Uterus (tissue), 4 donors: ENCODE results near the gene ZNF549. TPM values are rescaled to one million over a fixed set of nuclear protein-coding genes. Genes with fewer than 3 reads are reported as not detected.
"Not testable (repeated sequence)": the region's sequence is repeated elsewhere in the genome, so short reads cannot be mapped to it uniquely, and the experiment has no call there.

Source experiments
- DNase-seq, 2 donors: peaks; one replicate each; pipeline ENCODE4 v3.0.0-alpha.2; 2019 to 2020
- H3K27ac ChIP-seq, 2 donors: fragments of 200-600 bp; sonication (generic); 1 replicate in 1 of 2; 2 replicates in 1 of 2; pipeline ENCODE4 v1.5.1; 2016 to 2018
- H3K27me3 ChIP-seq, 2 donors: fragments of 200-600 bp; sonication (generic); one replicate each; pipeline ENCODE4 v1.5.1; 2018 to 2019; ENCODE audit warnings: control low read depth in 1 of 2
- H3K36me3 ChIP-seq, 2 donors: fragments of 200-600 bp; sonication (generic); one replicate each; pipeline ENCODE4 v1.5.1; 2019; ENCODE audit warnings: control low read depth in 1 of 2
- H3K4me1 ChIP-seq, 2 donors: fragments of 200-600 bp; sonication (generic); one replicate each; pipeline ENCODE4 v1.5.1; 2018 to 2019; ENCODE audit warnings: control low read depth in 1 of 2
- H3K4me3 ChIP-seq, 2 donors: fragments of 200-600 bp; sonication (generic); 1 replicate in 1 of 2; 2 replicates in 1 of 2; pipeline ENCODE4 v1.5.1; 2018 to 2019; ENCODE audit warnings: mild to moderate bottlenecking in 1 of 2
- H3K9me3 ChIP-seq, 2 donors: fragments of 200-600 bp; sonication (generic); one replicate each; pipeline ENCODE4 v1.5.1; 2019; ENCODE audit warnings: control low read depth in 1 of 2
- CTCF ChIP-seq, 4 experiments: fragments of 200-600 bp in 2 of 4; fragments of 450-650 bp in 2 of 4; sonication (generic) in 2 of 4; IDR thresholded peaks; one replicate each; pipeline ENCODE4 v1.5.1; 2016 to 2019; ENCODE audit warnings: antibody characterized with exemption in 4 of 4, mild to moderate bottlenecking in 2 of 4, moderate library complexity in 1 of 4
- POLR2A ChIP-seq, 2 donors: fragments of 450-650 bp; IDR thresholded peaks; one replicate each; pipeline ENCODE4 v1.6.1; 2016; ENCODE audit warnings: antibody characterized with exemption in 2 of 2, mild to moderate bottlenecking in 1 of 2, moderate library complexity in 1 of 2
- intact Hi-C: fragments of 100-400 bp; cut with DNase I; formaldehyde crosslinking; loops from one replicate; pipeline ENCODE4 v1.15.1; 2023; ENCODE audit warnings: low total_unique reads
- total RNA-seq, 4 donors: library from RNA; depleted of rRNA in 3 of 4; stranded (reverse); fragments of >200 nt in 3 of 4; gene quantifications; one replicate each; pipeline versions ENCODE4 v1.1.0 to v1.2.4, GENCODE V29; 2014 to 2023
- donor health status: DM: yes; HTN: yes; CAD: no.

Gene ZNF549
- total RNA-seq, 4 donors from 2014 or later: 8.2 to 38.9 (median 14.2) TPM

- H3K4me3 ChIP-seq: no peak overlapping the region
- H3K36me3 ChIP-seq: no peaks in the 10 kb centered on the region
- H3K27me3 ChIP-seq: no peaks in the 10 kb centered on the region
- H3K9me3 ChIP-seq: peaks cover 0 to 49% of the 10 kb centered on the region in 2 donors
- H3K27ac ChIP-seq: no peak overlapping the region
- TF ChIP-seq CTCF (IDR thresholded peaks at IDR 0.05) (no peak), POLR2A (IDR thresholded peaks at IDR 0.05) (no peak)
- DNase-seq: no peak
- H3K4me1 ChIP-seq: no peaks in the 10 kb centered on the region
- intact Hi-C loops: no loop called here
Observed at GRCh38 chr19:57511484-57511883, 15.7 kb upstream of the ZNF549 start.

- no peak for DNase-seq
- intact Hi-C loops: no loop called here
- Histone ChIP-seq H3K27ac (no peak overlapping the region), H3K36me3 (no peaks in the 10 kb centered on the region), H3K4me1 (no peaks in the 10 kb centered on the region), H3K4me3 (no peak overlapping the region), H3K27me3 (no peaks in the 10 kb centered on the region), H3K9me3 (peaks cover 0 to 42% of the 10 kb centered on the region in 2 donors)
- no peak for TF ChIP-seq CTCF (IDR thresholded peaks at IDR 0.05)
Observed at GRCh38 chr19:57512845-57513244, 14.3 kb upstream of the ZNF549 start.

- Histone ChIP-seq H3K36me3 (no peaks in the 10 kb centered on the region), H3K4me1 (no peaks in the 10 kb centered on the region), H3K27me3 (no peaks in the 10 kb centered on the region), H3K27ac (no peak overlapping the region), H3K4me3 (no peak overlapping the region), H3K9me3 (peaks cover 0 to 27% of the 10 kb centered on the region in 2 donors)
- TF ChIP-seq POLR2A (IDR thresholded peaks at IDR 0.05) (no peak), CTCF (IDR thresholded peaks at IDR 0.05) (no peak)
- no peak for DNase-seq
- intact Hi-C loops: no loop called here
Observed at GRCh38 chr19:57515255-57515654, 11.9 kb upstream of the ZNF549 start.

GRCh38 chr19:57518021-57518420, 9.1 kb upstream of the ZNF549 start:
- not testable (repeated sequence) for DNase-seq, H3K36me3 ChIP-seq, H3K9me3 ChIP-seq

GRCh38 chr19:57537953-57538547, 10.9 kb downstream of the ZNF549 start:
- H3K4me1 ChIP-seq: no peaks in the 10 kb centered on the region
- intact Hi-C loops: no loop called here
- H3K27ac ChIP-seq: no peak overlapping the region
- H3K9me3 ChIP-seq: peaks cover 3 to 98% of the 10 kb centered on the region in 2 donors
- no peak for DNase-seq
- H3K27me3 ChIP-seq: no peaks in the 10 kb centered on the region
- H3K4me3 ChIP-seq: no peak overlapping the region
- H3K36me3 ChIP-seq: no peaks in the 10 kb centered on the region
- TF ChIP-seq CTCF (IDR thresholded peaks at IDR 0.05): no peak
- no peak for TF ChIP-seq POLR2A (IDR thresholded peaks at IDR 0.05)

More at GRCh38 chr19:57518021-57518420, 9.1 kb upstream of the ZNF549 start:
- H3K27me3 ChIP-seq, H3K4me1 ChIP-seq, H3K4me3 ChIP-seq, H3K27ac ChIP-seq, intact Hi-C loops: not testable (repeated sequence)

- Histone ChIP-seq H3K9me3 (peaks cover 3 to 97% of the 10 kb centered on the region in 2 donors), H3K27ac (no peak overlapping the region), H3K27me3 (no peaks in the 10 kb centered on the region), H3K4me1 (no peaks in the 10 kb centered on the region), H3K4me3 (no peak overlapping the region), H3K36me3 (no peaks in the 10 kb centered on the region)
- TF ChIP-seq CTCF (IDR thresholded peaks at IDR 0.05) (no peak), POLR2A (IDR thresholded peaks at IDR 0.05) (no peak)
- no peak for DNase-seq
- intact Hi-C loops: no loop called here
Observed at GRCh38 chr19:57546513-57546912, 19.4 kb downstream of the ZNF549 start.
